ENCODE measurements around the gene TRIM67. TPM values are rescaled to one million over a fixed set of nuclear protein-coding genes. Genes with fewer than 3 reads are reported as not detected.

TRIM67 gene
- total and polyA plus RNA-seq, 2 experiments from 2014 or later: 0.13 TPM; not detected in 1

- H3K4me1 ChIP-seq (ENCODE audit: insufficient read depth): no peaks in the 10 kb centered on the region
- no peaks in the 10 kb centered on the region for H3K79me2 ChIP-seq
- H3K9me2 ChIP-seq (replicated peaks; ENCODE audit: insufficient read depth): no peaks in the 10 kb centered on the region
- no peaks in the 10 kb centered on the region for H3K27me3 ChIP-seq
- H2AFZ ChIP-seq: no peak overlapping the region
- H3K36me3 ChIP-seq (replicated peaks; ENCODE audit: insufficient read depth, low read depth): no peaks in the 10 kb centered on the region
- TF ChIP-seq EZH2 (IDR thresholded peaks at IDR 0.05; ENCODE audit: borderline replicate concordance) (no peak), CTCF (IDR thresholded peaks at IDR 0.05; ENCODE audit: poor library complexity) (no peak), EZH2phosphoT487 (IDR thresholded peaks at IDR 0.05; ENCODE audit: low read depth, severe bottlenecking, unreplicated experiment) (no peak)
- H3K27ac ChIP-seq: no peak overlapping the region
- no peak overlapping the region for H3K4me2 ChIP-seq
- H3K9me3 ChIP-seq (ENCODE audit: low read depth): no peaks in the 10 kb centered on the region
- no peaks in the 10 kb centered on the region for H4K20me1 ChIP-seq (ENCODE audit: insufficient read depth, poor library complexity, severe bottlenecking)
- WGBS (ENCODE audit: low lambda C conversion rate, missing lambda C conversion rate): 85% methylated on average over 17 of the region's 17 CpGs
- H3K4me3 ChIP-seq: no peak overlapping the region
- DNase-seq (ENCODE audit: low spot score): no peak
Measured at GRCh38 chr1:231214918-231215680, 53.2 kb downstream of the TRIM67 start.

GRCh38 chr1:231215681-231216385 is 54.0 kb downstream of the TRIM67 start:
- H3K4me2 ChIP-seq: no peak overlapping the region
- H3K36me3 ChIP-seq (replicated peaks; ENCODE audit: insufficient read depth, low read depth): no peaks in the 10 kb centered on the region
- no peak overlapping the region for H3K27ac ChIP-seq
- H3K9me2 ChIP-seq (replicated peaks; ENCODE audit: insufficient read depth): no peaks in the 10 kb centered on the region
- WGBS (ENCODE audit: low lambda C conversion rate, missing lambda C conversion rate): 78% methylated on average over 10 of the region's 10 CpGs
- no peak for DNase-seq (ENCODE audit: low spot score)
- no peaks in the 10 kb centered on the region for H3K4me1 ChIP-seq (ENCODE audit: insufficient read depth)
- H2AFZ ChIP-seq: no peak overlapping the region
- TF ChIP-seq CTCF (IDR thresholded peaks at IDR 0.05; ENCODE audit: poor library complexity) (no peak), EZH2phosphoT487 (IDR thresholded peaks at IDR 0.05; ENCODE audit: low read depth, severe bottlenecking, unreplicated experiment) (no peak), EZH2 (IDR thresholded peaks at IDR 0.05; ENCODE audit: borderline replicate concordance) (no peak)
- H3K9me3 ChIP-seq (ENCODE audit: low read depth): no peaks in the 10 kb centered on the region
- no peaks in the 10 kb centered on the region for H3K27me3 ChIP-seq
- H3K79me2 ChIP-seq: no peaks in the 10 kb centered on the region
- H3K4me3 ChIP-seq: no peak overlapping the region
- H4K20me1 ChIP-seq (ENCODE audit: insufficient read depth, poor library complexity, severe bottlenecking): no peaks in the 10 kb centered on the region

GRCh38 chr1:231216498-231216897 is 54.6 kb downstream of the TRIM67 start:
- TF ChIP-seq EZH2phosphoT487 (IDR thresholded peaks at IDR 0.05; ENCODE audit: low read depth, severe bottlenecking, unreplicated experiment) (no peak), EZH2 (IDR thresholded peaks at IDR 0.05; ENCODE audit: borderline replicate concordance) (no peak), CTCF (IDR thresholded peaks at IDR 0.05; ENCODE audit: poor library complexity) (no peak)
- H3K4me2 ChIP-seq: no peak overlapping the region
- H3K4me3 ChIP-seq: no peak overlapping the region
- H3K27me3 ChIP-seq: no peaks in the 10 kb centered on the region
- H3K36me3 ChIP-seq (replicated peaks; ENCODE audit: insufficient read depth, low read depth): no peaks in the 10 kb centered on the region
- no peaks in the 10 kb centered on the region for H3K79me2 ChIP-seq
- no peak overlapping the region for H2AFZ ChIP-seq
- H3K9me2 ChIP-seq (replicated peaks; ENCODE audit: insufficient read depth): no peaks in the 10 kb centered on the region
- H3K4me1 ChIP-seq (ENCODE audit: insufficient read depth): no peaks in the 10 kb centered on the region
- no peaks in the 10 kb centered on the region for H4K20me1 ChIP-seq (ENCODE audit: insufficient read depth, poor library complexity, severe bottlenecking)
- DNase-seq (ENCODE audit: low spot score): peak; percentile 64
- WGBS (ENCODE audit: low lambda C conversion rate, missing lambda C conversion rate): 31% methylated on average over 4 of the region's 4 CpGs
- peak overlapping the region; percentile 50 for H3K27ac ChIP-seq
- H3K9me3 ChIP-seq (ENCODE audit: low read depth): no peaks in the 10 kb centered on the region

Data from hepatocyte (in vitro differentiated cells).